Iris pigment epithelial cell (primary cell): ENCODE results near the gene ADAMTS4.

ENCODE experiments used
- DNase-seq: peaks from one replicate; pipeline ENCODE4 v3.0.0-alpha.2; 2011; ENCODE audit warnings: low read depth

ADAMTS4 gene

DNA sequence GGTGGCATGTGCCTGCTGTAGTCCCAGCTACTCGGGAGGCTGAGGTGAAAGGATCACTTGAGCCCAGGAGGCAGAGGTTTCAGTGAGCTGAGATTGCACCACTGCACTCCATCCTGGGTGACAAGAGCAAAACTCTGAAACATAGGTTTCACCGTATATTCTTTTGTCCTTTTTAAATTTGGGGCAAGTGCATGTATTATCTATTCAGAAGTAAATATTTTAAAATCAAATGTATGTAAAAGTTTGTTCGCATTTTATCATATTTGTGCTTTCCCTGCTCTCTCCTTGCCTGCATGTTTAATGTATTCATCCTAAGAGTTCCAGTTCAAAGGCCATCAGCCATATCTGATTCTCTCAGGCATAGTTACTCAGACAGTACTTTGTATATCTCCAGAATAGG lies 53.0 kb downstream of the ADAMTS4 start:
- DNase-seq = no peak

DNA sequence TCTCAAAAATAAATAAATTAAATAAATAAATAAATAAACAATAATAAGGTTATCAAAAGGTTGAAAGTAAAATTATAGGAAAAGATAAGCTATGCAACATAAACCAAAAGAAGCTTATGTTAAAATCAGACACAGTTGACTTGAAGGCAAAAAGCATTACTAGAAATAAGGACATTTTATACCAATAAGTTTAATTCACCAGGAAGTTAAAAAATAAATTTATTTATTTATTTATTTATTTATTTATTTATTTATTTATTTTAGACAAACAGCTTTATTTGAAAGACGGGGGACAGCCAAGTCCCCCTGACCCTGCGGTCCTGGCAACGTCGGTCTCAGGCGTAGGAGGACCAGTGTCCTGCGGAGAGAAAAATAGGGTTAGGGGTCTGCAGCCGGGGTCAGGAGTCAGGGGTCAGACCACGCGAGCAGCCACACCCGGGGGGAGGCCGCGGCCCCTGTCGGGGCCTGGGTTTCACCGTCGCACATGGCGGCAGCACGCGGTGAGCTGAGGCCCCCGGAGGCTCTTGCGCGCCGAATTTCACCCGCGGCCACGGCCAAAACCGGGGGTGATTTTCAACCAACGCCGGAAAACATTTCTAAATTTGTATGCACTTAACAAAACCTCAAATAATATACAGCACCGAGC lies 58.0 kb downstream of the ADAMTS4 start:
- DNase-seq = no peak

DNA sequence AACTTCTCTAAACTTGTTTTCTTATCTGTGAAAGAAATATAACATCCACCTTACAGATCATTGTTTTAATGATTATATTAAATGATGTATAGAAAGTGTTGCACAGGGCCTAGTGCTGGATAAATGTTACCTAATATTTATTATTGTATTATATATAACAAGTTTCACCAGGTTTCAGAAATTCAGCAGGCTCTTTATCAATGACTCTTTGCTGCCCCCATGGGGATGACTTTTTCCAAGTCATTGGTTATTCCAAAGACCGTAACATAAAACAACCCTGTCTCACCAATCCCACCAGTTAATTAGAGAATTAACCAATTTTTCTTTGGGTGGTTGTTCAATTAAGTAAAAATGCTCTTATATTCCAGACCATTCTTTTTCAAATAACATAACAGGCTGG lies 59.1 kb downstream of the ADAMTS4 start:
- DNase-seq = peak; percentile 55

DNA sequence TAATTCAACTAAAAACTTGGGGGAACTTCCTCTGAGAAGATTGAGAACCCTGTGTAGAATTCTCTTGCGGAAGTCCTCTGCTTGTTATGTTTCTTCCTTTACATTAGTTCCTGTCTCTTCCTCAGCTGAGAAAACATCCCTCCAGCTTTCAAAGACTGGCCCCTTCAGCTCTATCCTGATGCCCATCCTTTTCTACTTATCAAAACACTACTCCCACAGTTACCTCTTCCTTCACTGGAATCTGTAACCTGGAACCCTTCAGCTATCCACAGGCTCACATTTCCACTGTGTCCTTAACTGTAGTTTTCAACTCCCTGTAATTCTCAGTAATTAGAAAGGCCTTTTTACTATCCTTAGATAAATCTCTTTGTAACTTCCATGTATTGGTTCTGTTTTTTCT lies 60.4 kb downstream of the ADAMTS4 start:
- DNase-seq = no peak

DNA sequence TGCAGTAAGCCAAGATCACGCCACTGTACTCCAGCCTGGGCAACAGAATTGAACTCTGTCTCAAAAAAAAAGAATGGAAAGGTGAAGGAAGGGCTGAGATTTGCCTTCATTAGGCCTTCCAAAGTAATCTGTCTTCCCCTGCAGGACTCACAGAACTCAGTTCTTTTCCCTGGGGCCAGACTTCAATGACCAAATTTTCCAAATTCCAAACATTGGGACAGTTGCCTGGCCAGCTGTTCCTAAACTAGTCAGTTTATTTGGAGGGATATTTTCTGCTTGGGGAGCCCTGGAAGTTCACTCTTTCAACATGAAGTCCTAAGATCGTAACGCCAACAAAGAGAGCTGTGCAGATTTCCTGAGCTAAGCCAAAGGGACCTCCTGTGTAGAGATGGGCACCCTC lies 61.0 kb downstream of the ADAMTS4 start:
- no peak for DNase-seq
